Suprapubic skin (tissue), 2 donors: Measurements from ENCODE around the gene TUBE1.

ENCODE experiments used
- EP300 ChIP-seq: sonication (generic); formaldehyde crosslinking; IDR thresholded peaks from one replicate; pipeline ENCODE4 v1.6.1; 2017; ENCODE audit warnings: antibody characterized with exemption
- POLR2A ChIP-seq, 2 donors: fragments of 450-650 bp; IDR thresholded peaks; one replicate each; pipeline ENCODE4 v1.6.1; 2017; ENCODE audit warnings: antibody characterized with exemption in 2 of 2, mild to moderate bottlenecking in 2 of 2, moderate library complexity in 2 of 2

GRCh38 chr6:112038756-112039430, 48.4 kb downstream of the TUBE1 start:
- TF ChIP-seq POLR2A (IDR thresholded peaks at IDR 0.05) (no peak), EP300 (no peak)
